ENCODE data around the gene NRCAM.

DNA sequence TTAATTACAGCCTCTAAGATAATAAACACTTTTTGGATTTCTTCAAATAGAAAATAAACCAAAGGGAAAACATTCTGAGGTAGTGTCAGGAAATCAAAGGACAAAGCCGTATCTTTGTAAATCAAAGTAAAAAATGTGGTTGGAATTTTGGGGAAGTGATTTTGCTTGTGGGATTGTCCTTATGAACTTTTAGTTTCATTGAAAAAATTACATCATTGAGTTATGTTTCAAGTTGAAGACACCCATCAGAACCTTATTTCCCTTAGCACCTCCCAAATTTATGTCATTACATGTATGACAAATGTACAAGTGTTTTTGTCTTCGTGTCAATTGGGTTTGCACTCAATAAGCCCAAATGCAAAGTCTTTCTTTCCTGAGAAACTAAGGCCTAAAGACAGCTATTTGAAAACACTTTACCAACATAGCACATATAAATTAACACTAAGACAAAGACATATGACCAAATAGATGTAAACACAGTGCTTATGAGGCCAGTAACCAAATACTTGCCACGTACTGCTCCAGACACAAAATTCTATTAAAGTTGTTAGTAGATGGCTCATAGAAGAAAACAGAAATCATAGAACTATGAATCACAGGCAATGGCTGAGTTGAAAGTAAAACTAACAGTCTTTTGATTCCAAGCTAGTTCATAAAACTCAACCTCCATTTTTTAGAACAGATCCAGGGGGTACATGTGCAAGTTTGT is 299.2 kb downstream of the NRCAM start:
- TF ChIP-seq POLR2A (IDR thresholded peaks at IDR 0.05; ENCODE audit: low read length) (no peak), GATA1 (IDR thresholded peaks at IDR 0.05; ENCODE audit: low read depth, low read length) (no peak)
